GM21360 (cell line): Measurements from ENCODE around the gene AP1M1.

Experiments
- ATAC-seq: cut with Tn5 transposase; IDR thresholded peaks from one replicate; pipeline ENCODE4 v1.9.1; 2021; ENCODE audit warnings: mild to moderate bottlenecking, moderate library complexity; ENCODE audit not compliant: unreplicated experiment

The AP1M1 gene

DNA sequence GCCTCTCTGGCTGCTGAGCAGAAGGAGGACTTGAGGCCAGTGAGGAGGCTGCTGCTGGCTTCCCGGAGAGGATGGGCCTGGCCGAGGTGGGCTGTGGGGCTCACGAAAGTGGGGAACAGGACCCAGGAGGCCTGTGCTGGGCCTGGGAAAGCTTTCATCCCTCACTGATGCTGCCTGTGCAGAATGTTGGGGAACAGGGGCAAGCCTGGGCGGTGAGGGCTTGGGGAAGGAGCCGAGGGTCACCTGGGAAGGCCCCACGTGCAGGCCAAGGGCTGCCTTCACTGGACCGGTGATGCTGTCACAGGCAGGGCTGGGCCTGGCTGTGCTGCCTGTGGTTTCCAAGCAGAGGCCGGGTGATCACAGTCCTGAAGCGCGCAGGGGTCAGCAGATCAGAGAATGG lies 9.4 kb downstream of the AP1M1 start:
- no peak for ATAC-seq

DNA sequence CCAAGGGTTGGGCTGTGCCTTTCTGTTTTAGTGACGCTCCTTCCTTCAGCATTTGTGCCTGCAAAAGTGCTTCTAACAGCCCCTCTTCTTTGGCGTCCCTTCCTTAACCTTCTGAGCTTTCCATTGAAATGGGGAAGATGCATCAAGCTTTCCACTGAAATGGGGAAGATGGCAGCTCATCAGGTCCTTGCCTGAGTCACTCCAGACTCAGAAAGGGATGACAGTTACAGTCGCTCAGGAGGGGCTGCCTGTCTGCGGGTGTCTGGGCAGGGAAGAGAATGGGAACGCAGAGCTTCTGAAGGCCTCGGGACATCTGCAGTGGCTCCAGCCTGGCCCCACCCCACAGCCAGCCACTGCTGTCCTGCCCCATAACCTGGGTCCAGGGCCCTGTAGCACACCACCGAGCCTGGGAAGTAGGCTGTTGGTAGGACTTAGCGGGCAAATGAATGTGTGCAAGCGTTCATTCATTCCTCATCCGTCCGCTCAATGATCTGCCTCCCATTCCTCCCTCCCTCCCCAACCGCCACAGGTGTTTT lies 9.8 kb downstream of the AP1M1 start:
- ATAC-seq = no peak

DNA sequence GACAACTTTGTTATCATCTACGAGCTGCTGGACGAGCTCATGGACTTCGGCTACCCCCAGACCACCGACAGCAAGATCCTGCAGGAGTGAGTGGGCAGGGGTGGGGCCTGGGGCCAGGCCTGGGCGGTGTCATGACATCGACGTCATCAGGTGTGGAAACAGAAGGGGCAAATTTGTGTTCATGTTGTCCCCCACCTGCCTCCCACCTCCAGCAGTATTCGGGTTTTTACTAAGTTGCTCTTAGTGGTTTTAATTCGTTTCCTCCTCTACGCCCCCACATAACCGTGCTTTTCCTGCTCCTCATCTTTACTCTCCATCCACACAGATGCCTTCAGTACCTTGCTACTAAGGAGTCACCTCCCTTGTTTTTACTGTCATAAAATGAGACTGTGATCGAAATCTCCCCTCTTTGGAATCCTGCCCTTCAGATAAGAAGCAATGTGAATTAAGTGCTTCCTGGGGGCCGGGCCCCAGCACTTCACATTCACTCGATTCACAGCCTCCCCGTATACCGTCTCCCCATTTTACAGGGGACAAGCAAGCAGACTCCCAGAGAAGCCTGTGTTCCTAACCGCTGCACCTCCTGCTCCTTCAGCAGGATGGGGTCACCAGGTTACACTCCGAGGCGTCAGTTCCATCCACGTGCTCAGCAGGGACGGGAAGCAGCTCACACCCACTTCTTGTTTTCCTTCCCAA lies 10.5 kb downstream of the AP1M1 start:
- no peak for ATAC-seq

DNA sequence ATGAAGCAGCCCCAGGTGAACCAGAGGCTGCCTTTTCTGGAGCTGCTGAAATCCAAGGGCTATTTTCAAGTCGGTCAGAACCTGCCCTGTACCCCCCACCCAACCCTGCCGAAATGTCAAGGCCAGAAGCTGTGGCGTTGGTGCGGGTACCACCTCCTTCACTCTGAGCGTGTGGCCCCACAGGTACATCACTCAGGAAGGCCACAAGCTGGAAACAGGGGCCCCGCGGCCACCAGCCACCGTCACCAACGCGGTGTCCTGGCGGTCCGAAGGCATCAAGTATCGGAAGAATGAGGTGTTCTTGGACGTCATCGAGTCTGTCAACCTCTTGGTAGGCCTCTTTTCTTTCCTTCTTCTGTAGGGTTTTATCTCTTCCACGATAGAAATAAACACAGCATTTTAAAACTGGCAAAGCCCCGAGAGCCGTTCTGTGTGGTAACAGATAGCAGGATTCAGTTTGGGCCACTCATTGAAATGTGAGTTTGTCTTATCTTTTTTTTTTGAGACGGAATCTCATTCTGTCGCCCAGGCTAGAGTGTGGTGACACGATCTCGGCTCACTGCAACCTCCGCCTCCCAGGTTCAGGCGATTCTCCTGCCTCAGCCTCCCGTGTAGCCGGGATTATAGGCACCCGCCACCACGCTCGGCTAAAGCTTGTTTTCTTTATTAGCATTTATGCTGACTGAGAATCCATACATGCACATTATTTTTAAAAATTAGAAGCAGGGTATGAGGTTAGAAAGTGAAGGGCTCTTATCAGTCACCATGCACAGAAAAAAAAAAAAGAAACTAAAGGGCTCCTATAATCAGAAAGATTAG lies 11.3 kb downstream of the AP1M1 start:
- no peak for ATAC-seq

DNA sequence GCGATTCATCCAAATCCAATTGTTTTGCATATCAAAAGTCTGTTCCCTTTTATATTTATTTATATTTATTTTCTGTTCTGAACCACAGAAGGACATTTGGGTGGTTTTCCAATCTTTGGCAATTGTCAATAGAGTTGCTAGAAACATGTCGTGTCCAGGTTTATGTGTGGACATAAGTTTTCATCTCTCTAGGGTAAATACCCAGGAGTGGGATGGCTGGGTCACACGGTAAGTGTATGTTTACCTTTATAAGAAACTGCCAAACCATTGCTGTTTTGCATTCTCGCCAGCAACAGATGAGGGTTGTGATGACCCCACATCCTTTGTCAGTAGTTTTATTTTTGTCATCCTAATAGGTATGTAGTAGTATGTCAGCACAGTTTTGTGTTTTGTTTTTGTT lies 12.5 kb downstream of the AP1M1 start:
- ATAC-seq = no peak

DNA sequence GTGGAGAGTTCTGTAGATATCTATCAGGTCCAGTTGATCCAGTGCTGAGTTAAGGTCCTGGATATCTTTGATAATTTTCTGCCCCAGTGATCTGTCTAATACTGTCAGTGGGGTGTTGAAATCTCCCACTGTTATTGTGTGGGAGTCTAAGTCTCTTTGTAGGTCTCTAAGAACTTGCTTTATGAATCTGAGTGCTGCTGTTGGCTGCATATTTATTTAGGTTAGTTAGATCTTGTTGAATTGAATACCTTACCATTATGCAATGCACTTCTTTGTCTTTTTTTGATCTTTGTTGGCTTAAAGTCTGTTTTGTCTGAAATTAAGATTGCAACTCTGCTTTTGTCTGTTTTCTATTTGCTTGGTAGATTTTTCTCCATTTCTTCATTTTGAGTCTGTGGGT lies 15.4 kb downstream of the AP1M1 start:
- no peak for ATAC-seq

DNA sequence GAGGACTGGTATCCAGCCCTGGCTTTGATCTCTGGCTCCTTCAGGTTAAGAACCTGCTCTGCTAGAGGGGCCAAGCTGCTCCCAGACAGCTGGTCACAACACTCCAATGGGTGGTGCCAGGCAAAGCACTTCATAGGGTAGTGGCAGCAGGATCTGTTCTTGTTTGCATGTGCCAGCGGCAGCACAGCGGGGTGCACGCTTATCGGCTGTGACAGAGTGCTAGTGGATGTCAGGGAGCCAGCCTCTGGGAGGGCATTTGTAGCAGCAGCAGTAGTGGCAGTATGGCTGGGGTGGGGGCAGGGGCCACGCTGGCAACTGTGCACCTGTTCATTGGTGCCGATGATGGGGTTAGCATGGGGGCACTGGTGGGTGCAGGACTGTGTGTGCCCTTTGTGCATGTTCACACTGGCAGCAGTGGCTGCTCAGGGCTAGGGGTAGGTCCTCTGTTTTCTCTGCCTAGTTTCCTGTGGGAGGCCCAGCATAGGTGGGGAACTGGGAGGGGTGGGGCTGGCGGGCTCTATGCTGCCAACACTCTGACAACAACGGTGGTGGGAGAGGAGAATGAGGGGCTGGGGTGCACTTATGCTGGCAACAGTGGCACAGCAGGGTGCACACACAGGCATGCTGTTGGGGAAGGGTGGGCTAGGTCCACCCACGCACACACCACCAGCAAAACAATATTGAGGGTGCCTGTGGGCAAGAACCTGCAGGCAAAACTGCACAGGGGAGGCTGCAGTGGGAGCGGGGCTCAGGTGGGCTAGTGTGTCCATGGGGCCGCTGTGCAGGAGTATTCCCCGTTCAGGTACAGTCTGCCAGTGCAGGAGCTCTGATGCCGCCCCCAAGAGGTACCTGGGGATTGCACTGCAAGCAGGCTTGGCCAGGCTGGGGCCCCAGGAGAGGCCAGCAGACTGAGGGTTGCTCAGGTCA lies 19.3 kb downstream of the AP1M1 start:
- no peak for ATAC-seq

DNA sequence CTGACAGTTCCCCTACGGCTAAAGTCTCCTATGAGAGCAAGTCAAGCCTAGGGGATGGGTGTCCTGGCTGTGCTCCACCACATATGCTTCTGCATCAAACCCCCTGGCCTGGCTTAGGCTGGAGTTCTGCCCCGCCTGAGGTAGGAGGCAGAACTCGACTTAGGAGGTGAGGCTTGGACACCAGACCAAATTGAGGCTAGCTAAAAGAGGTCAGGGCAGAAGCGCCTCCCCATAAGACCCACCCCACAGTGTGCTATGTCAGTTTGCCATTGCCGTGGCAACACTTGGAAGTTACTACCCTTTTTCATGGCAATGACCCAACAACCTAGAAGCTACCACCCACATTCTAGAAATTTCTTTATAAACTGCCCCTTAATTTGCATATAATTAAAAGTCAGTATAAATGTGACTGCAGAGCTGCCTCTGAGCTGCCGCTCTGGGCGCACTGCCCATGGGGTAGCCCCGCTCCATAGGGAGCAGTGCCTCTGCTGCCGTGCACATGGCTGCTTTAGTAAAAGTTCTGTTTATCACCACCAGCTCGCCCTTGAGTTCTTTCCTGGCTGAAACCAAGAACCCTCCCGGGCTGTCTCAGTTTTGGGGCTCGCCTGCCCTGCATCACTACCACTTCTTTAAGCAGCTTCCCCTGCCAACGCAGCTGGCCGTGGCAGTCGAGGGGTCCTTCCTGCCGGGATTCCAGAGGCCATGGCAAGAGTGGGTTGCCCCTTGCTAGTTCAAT lies 20.2 kb downstream of the AP1M1 start:
- ATAC-seq = no peak

DNA sequence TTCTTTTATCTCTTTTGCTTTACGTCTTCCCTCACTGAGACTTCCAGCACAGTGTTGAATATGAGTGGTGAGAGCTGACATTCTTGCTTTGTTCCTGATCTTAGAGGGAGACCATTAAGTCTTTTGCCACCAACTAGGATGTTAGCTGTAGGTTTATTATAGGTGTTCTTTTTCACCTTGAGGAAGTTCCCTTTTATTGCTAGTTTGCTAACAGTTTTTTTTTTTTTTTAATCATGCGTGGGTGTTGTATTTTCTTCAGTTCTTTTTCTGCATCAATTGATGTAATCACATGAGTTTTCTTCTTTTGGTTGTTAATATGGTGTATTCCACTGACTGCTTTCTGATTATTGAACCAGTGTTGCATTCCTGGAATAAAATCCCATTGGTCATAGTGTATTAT lies 21.1 kb downstream of the AP1M1 start:
- ATAC-seq = no peak

DNA sequence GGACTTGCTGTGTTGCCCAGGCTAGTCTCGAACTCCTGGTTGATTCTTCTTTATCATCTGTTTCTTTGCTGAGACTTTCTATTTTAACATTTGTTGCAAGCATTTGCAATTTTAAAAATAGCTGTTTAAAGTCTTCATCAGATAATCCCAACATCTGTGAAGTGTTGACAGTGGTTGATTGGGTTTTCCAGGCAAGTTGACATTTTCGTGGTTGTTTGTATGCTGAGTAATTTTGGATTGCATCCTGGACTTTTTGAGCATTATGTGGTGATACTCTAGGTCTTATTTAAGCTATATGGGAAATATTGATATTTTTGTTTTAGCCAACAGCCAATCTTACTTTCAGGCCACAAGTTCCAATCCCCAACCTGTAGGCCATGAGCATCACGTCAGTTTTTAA lies 25.1 kb downstream of the AP1M1 start:
- no peak for ATAC-seq

DNA sequence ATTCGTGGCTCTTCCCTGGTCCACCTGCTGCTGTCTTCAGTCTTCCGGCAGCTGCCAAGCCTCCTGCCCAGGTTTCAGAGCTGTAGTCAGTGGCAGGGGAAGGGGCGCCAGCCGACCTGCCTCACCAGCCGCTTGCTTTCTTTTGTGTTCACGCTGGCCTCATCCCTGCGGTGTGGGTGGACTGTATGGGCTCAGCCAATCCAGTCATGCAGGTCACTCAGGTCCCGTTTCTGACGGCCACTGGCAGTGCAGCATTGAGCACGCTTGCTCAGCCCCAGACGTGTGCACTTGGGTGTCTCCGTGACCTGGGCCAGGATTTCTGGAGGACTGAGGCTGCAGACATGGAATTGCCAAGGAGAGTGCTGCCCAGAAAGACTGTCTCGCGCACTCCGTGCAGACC lies 26.0 kb downstream of the AP1M1 start:
- no peak for ATAC-seq

DNA sequence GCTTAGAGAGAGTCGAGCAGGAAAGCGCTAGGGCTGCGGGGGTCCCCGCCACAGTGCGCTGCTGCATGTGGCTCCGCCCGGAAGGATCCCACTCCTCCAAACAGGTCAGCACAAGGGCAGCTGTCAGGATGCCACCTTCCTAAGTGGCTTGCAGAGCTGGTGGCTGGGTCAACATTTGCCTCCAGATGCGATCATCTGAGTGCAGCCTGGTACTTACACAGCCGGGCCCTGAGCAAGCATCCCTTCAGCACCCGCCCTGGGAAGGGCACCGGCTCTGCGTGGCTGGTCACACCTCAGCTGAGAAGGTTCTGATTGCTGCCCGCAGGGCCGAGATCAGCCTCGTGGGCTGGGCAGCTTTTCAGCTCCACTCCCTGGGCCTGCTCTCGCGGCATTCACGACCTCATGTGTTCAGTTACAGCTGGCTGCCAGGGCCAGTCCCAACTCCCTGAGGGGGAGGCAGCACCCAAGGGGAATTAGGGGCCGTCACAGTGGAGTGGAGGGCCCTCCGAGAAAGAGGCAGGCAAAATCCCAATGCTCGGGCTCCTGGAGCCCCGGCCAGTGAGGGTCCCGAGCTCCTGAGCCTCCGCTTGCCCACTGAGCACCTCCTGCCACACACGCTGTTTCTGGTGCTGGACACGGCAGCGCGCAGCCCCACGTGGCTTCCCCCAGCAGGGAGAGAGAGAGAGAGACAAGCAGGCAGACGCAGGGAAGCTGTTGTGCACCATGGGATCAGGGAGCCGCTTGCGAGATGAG lies 26.8 kb downstream of the AP1M1 start:
- ATAC-seq = no peak

DNA sequence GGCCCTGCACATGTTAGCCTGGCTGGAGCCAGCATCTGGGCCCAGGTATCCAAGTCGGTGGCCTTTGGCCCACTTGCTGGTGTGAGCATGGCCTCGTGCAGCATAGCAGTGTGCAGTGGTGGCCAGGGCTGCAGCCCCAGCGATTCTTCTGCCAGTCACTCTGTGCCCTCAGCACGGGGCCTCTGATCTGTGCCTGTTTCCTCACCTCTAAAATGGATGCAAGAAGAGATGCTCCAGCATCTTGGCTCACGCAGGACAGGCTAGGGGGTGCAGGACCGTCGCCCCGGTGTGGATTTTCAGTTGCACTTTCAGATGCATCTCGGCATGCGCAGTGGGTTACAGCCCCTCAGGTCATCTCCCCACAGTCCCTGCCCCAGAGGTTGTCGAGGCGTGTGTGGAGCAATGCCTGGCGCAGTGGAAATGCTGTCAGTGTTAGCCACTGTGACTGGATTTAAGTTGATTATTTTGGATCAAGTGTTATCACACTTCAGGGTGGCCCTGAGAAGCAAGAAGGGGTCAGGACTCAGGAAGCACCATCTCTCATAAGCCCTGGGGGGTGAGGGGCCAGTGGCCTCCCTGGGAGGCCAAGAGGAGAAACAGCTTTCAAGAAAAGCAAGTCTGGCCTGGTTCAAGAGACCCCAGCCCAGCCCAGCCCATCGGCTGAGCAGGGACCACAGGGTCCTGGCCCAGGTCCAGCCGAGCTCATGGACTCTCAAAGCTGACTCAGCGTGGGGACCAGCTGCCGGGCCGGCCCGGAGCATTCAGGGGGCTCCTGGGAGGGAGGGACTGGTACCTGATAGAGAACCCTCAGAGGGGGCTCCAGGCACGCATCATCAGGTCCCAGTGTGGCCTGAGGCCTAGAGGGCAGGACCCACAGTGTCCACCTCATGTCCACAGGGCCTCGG lies 27.8 kb downstream of the AP1M1 start:
- ATAC-seq = no peak

DNA sequence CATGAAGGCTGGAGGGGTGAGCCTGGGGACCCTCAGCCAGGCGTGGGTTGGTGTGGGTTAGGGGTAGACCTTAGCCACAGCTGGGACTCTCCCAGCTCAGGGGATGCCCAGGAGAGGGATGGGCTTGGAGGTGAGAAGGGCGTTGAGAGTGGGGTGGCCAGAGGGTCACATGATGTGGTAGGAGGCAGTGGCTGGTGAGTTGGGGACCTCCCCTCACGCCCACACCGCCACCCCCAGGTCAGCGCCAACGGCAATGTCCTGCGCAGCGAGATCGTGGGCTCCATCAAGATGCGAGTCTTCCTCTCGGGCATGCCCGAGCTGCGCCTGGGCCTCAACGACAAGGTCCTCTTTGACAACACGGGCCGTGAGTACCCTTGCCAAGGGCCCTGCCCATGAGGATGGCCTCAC lies 28.5 kb downstream of the AP1M1 start:
- ATAC-seq = no peak

DNA sequence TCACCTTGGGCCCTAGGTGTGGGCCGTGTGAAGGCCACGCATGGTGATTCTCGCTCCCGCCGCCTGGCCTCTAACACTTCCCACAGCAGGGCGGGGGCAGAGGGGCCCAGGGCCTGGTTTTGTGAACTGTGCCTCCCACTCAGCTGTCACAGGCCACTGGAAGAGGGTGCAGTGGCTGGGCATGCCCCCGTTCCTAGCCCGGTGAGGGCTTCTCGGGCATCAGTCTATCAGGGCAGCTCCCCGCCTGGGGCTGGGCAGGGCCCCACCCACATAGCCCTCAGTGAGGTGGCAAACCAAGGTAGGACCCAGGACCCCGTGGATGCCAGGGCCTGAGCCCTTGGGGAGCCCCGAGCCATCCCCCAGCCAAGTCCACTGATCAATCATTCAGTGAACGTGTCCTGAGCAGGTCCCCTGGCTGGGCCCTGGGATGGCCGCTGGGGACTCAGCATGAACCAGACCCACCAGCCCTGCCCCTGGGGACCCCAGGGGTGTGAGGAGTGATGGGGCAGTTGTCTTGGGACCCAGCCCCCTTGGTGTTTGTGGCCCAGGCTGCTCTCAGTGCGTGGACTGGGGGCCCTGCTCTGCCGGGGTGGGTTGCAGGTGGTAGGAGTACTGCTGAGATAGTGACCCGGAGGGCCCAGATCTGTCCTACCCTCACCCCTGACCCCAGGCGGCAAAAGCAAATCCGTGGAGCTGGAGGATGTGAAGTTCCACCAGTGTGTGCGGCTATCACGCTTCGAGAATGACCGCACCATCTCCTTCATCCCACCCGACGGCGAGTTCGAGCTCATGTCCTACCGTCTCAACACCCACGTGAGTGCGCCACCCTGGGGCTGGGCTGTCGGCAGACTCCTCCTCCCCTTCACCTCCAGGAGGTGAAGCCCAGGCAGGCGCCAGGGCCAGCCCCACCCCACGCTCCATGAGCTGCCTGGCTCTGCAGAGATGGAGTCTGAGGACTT lies 29.4 kb downstream of the AP1M1 start:
- no peak for ATAC-seq

DNA sequence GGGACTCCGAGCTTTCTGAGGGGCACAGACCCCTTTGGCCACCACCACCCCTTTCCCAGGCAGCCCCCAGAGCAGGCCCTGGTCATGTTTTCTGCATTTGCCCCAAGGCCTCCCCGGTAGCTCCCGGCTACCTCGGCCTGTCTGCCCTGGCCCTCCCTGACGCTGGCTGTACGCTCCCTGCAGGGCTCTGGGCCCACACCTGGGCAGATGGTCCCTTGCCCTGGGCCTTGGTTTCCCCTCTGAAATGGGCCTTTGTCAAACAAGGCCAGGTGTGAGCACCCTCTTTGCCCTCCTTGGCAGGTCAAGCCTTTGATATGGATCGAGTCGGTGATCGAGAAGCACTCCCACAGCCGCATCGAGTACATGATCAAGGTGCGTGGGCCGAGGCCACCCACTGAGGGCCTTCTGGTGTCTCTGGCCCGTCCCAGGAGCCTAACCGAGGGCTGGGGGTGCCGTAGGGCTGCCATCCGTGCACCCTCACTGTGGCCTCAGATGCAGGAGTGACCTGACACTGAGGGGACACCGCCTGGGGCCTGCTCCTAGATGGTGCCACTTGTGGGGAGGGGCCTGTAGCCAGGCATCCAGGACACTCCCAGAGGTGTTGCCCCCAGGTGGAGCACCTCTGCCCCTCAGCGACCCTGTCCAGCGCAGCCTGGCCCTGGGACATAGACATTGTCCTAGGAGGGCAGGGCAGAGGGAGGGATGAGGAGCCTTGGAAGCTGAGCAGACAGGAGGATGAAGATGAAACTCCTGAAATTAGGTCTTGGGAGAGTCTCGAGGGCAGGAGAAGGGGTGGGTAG lies 30.3 kb downstream of the AP1M1 start:
- no peak for ATAC-seq
